ENCODE data around the gene TAF3.

Gene TAF3

GRCh38 chr10:8035006-8035640 is 216.8 kb downstream of the TAF3 start:
- no peak overlapping the region for H3K4me3 ChIP-seq (ENCODE audit: insufficient read depth, low read length, poor library complexity, severe bottlenecking)
- H3K9me2 ChIP-seq (replicated peaks; ENCODE audit: insufficient read depth, low read length): no peaks in the 10 kb centered on the region
- H3K27ac ChIP-seq (ENCODE audit: low read depth, low read length): no peak overlapping the region
- no peak overlapping the region for H2AFZ ChIP-seq (ENCODE audit: low read depth, low read length, severe bottlenecking)
- H3K27me3 ChIP-seq (ENCODE audit: low read length): no peaks in the 10 kb centered on the region
- H3F3A ChIP-seq (ENCODE audit: insufficient read depth): no peaks in the 10 kb centered on the region
- TF ChIP-seq EZH2phosphoT487 (conservative IDR thresholded peaks at IDR 0.05; ENCODE audit: low read length) (no peak), CTCF (IDR thresholded peaks at IDR 0.05; ENCODE audit: insufficient read depth, low read length, poor library complexity, severe bottlenecking) (no peak)
- H3K79me2 ChIP-seq (ENCODE audit: insufficient read depth, low read length): no peaks in the 10 kb centered on the region
- no peaks in the 10 kb centered on the region for H4K20me1 ChIP-seq (ENCODE audit: low read depth, low read length)
- H3K9ac ChIP-seq (ENCODE audit: low read length): no peak overlapping the region
- H3K9me3 ChIP-seq (ENCODE audit: insufficient read depth, low read length): no peaks in the 10 kb centered on the region
- no peaks in the 10 kb centered on the region for H3K36me3 ChIP-seq (ENCODE audit: low read length)
- no peak overlapping the region for H3K4me2 ChIP-seq (ENCODE audit: low read depth, low read length, poor library complexity, severe bottlenecking)

GRCh38 chr10:8035641-8036470 is 217.6 kb downstream of the TAF3 start:
- Histone ChIP-seq H3K4me2 (ENCODE audit: low read depth, low read length, poor library complexity, severe bottlenecking) (no peak overlapping the region), H3K79me2 (ENCODE audit: insufficient read depth, low read length) (no peaks in the 10 kb centered on the region), H3F3A (ENCODE audit: insufficient read depth) (no peaks in the 10 kb centered on the region), H3K36me3 (ENCODE audit: low read length) (no peaks in the 10 kb centered on the region), H3K9ac (ENCODE audit: low read length) (no peak overlapping the region), H3K27ac (ENCODE audit: low read depth, low read length) (no peak overlapping the region), H4K20me1 (ENCODE audit: low read depth, low read length) (no peaks in the 10 kb centered on the region), H2AFZ (ENCODE audit: low read depth, low read length, severe bottlenecking) (no peak overlapping the region), H3K4me3 (ENCODE audit: insufficient read depth, low read length, poor library complexity, severe bottlenecking) (no peak overlapping the region), H3K9me3 (ENCODE audit: insufficient read depth, low read length) (no peaks in the 10 kb centered on the region), H3K27me3 (ENCODE audit: low read length) (no peaks in the 10 kb centered on the region), H3K9me2 (replicated peaks; ENCODE audit: insufficient read depth, low read length) (no peaks in the 10 kb centered on the region)
- no peak for TF ChIP-seq CTCF (IDR thresholded peaks at IDR 0.05; ENCODE audit: insufficient read depth, low read length, poor library complexity, severe bottlenecking)
- TF ChIP-seq EZH2phosphoT487 (conservative IDR thresholded peaks at IDR 0.05; ENCODE audit: low read length): no peak

- Histone ChIP-seq H3K27ac (ENCODE audit: low read depth, low read length) (no peak overlapping the region), H3K79me2 (ENCODE audit: insufficient read depth, low read length) (no peaks in the 10 kb centered on the region), H3K27me3 (ENCODE audit: low read length) (no peaks in the 10 kb centered on the region), H3K9me3 (ENCODE audit: insufficient read depth, low read length) (no peaks in the 10 kb centered on the region), H2AFZ (ENCODE audit: low read depth, low read length, severe bottlenecking) (no peak overlapping the region), H3F3A (ENCODE audit: insufficient read depth) (no peaks in the 10 kb centered on the region), H3K9me2 (replicated peaks; ENCODE audit: insufficient read depth, low read length) (no peaks in the 10 kb centered on the region), H3K36me3 (ENCODE audit: low read length) (no peaks in the 10 kb centered on the region), H4K20me1 (ENCODE audit: low read depth, low read length) (no peaks in the 10 kb centered on the region), H3K4me3 (ENCODE audit: insufficient read depth, low read length, poor library complexity, severe bottlenecking) (no peak overlapping the region), H3K9ac (ENCODE audit: low read length) (no peak overlapping the region), H3K4me2 (ENCODE audit: low read depth, low read length, poor library complexity, severe bottlenecking) (no peak overlapping the region)
- TF ChIP-seq EZH2phosphoT487 (conservative IDR thresholded peaks at IDR 0.05; ENCODE audit: low read length) (no peak), CTCF (IDR thresholded peaks at IDR 0.05; ENCODE audit: insufficient read depth, low read length, poor library complexity, severe bottlenecking) (no peak)
These were observed 218.3 kb downstream of the TAF3 start for GRCh38 chr10:8036506-8037198.

All from SU-DHL-6 (cell line).